CD4-positive, alpha-beta T cell (primary cell): ENCODE results near the gene HAS3. TPM values are rescaled to one million over a fixed set of nuclear protein-coding genes. Genes with fewer than 3 reads are reported as not detected.

Experiments used
- ATAC-seq: fragments of 200-7000 bp; cut with Tn5 transposase; one replicate; pipeline ENCODE4 v1.10.0; 2022; ENCODE audit warnings: mild to moderate bottlenecking; ENCODE audit not compliant: poor library complexity
- CTCF ChIA-PET: fragments of 350-600 bp; sonication (Branson Sonifier 250); formaldehyde crosslinking; loops from one replicate; lab custom pipeline; 2021; ENCODE audit warnings: antibody characterized with exemption, inconsistent platforms; lab: Charles Lee
- POLR2A ChIA-PET: fragments of 350-600 bp; sonication (Branson Sonifier 250); formaldehyde crosslinking; loops from one replicate; lab custom pipeline; 2021; ENCODE audit warnings: antibody characterized with exemption, inconsistent platforms; lab: Charles Lee
- DNase-seq, 14 experiments: peaks; one replicate each; pipeline ENCODE4 v3.0.0-alpha.2; 2013 to 2020; ENCODE audit warnings: mixed read lengths in 2 of 14
- H3K27ac ChIP-seq, 2 donors: one replicate each; pipeline versions ENCODE4 v1.5.1 to v1.7.0; 2013; ENCODE audit warnings: low read length in 2 of 2, low read depth in 1 of 2, mild to moderate bottlenecking in 1 of 2
- H3K27me3 ChIP-seq, 2 experiments: 1 replicate in 1 of 2; 2 replicates in 1 of 2; pipeline versions ENCODE4 v1.6.1 to v1.7.0; 2013; ENCODE audit warnings: low read length in 2 of 2, control low read depth in 1 of 2, mild to moderate bottlenecking in 1 of 2, moderate library complexity in 1 of 2; ENCODE audit not compliant: insufficient read depth in 2 of 2, control insufficient read depth in 1 of 2
- H3K36me3 ChIP-seq: one replicate; pipeline ENCODE4 v1.6.1; 2013; ENCODE audit warnings: low read length, control low read depth; ENCODE audit not compliant: insufficient read depth
- H3K4me1 ChIP-seq: one replicate; pipeline ENCODE4 v1.6.1; 2013; ENCODE audit warnings: low read length, control low read depth; ENCODE audit not compliant: insufficient read depth
- H3K4me3 ChIP-seq: one replicate; pipeline ENCODE4 v1.5.1; 2013; ENCODE audit warnings: mild to moderate bottlenecking, low read length, moderate library complexity
- H3K9me3 ChIP-seq, 2 experiments: 1 replicate in 1 of 2; 2 replicates in 1 of 2; pipeline versions ENCODE4 v1.6.1 to v1.7.0; 2013; ENCODE audit warnings: low read length in 2 of 2, mild to moderate bottlenecking in 2 of 2, control low read depth in 1 of 2, moderate library complexity in 1 of 2; ENCODE audit not compliant: control insufficient read depth in 1 of 2, insufficient read depth in 1 of 2
- H3K27ac Mint-ChIP-seq: one replicate; pipeline ENCODE4 v1.8.0; 2020; ENCODE audit warnings: mixed read lengths
- H3K27me3 Mint-ChIP-seq: one replicate; pipeline ENCODE4 v1.8.0; 2021; ENCODE audit warnings: mixed read lengths
- H3K36me3 Mint-ChIP-seq: one replicate; pipeline ENCODE4 v1.8.0; 2021; ENCODE audit warnings: low read depth, mixed read lengths
- H3K4me1 Mint-ChIP-seq: one replicate; pipeline ENCODE4 v1.8.0; 2021; ENCODE audit warnings: low read depth, mixed read lengths
- H3K4me3 Mint-ChIP-seq: one replicate; pipeline ENCODE4 v1.8.0; 2020; ENCODE audit warnings: mild to moderate bottlenecking, mixed read lengths
- H3K9me3 Mint-ChIP-seq: one replicate; pipeline ENCODE4 v1.8.0; 2020; ENCODE audit warnings: mixed read lengths
- intact Hi-C, 2 experiments: fragments of 100-400 bp; cut with DNase I in 1 of 2; cut with micrococcal nuclease in 1 of 2; formaldehyde crosslinking; loops; one replicate each; pipeline versions ENCODE4 v1.15.1 to v1.9.0; 2023 to 2025; cut with DNase I, micrococcal nuclease
- total RNA-seq, 174 experiments: library from RNA in 2 of 174; stranded (reverse) in 2 of 174; gene quantifications; one replicate each; pipeline ENCODE4 v1.2.3 and lab custom pipeline; 2021 to 2026
- TF ChIP-seq, protein P1 (sequence below): fragments of 200-600 bp; IDR thresholded peaks from one replicate; pipeline ENCODE4 v1.8.0; 2022; ENCODE audit warnings: antibody characterized with exemption, mild to moderate bottlenecking

Gene HAS3
- total RNA-seq, 2 experiments from 2014 or later, result 3.2 to 3.4 TPM

DNA sequence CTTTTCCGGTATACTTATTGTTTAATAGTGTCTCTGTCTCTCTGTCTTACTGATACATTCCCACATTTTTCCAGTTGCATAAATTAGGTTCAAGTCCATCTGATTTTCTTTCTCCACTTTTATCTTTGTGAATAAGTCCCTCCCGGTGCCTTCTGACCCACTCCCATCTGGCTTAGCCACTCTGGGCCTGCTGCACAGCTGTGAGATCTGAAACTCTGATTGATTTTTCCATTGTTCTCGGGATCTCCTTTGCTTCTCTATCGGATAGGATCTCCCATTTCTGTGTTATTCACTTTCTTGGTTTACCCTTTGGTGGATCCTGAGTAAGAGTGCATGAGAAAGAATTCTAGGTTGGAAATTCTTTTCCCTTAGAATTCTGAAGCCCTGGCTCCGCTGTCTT is 35.6 kb downstream of the HAS3 start:
- H3K4me3 ChIP-seq, result no peak overlapping the region
- ATAC-seq, result no peak
- Mint-ChIP-seq H3K4me1 (no peaks in the 10 kb centered on the region), H3K9me3 (no peaks in the 10 kb centered on the region), H3K27ac (no peak overlapping the region), H3K27me3 (no peaks in the 10 kb centered on the region), H3K4me3 (no peak overlapping the region), H3K36me3 (peaks cover 86% of the 10 kb centered on the region)
- no peaks in the 10 kb centered on the region for H3K9me3 ChIP-seq
- H3K27me3 ChIP-seq, result no peaks in the 10 kb centered on the region
- no peak for DNase-seq
- no peak overlapping the region for H3K27ac ChIP-seq
- H3K4me1 ChIP-seq, result no peaks in the 10 kb centered on the region
- CTCF ChIA-PET, result interaction anchor here (0.9 to 1.0 kb wide), 2 partner anchors 9 to 136 kb away, joined by 3 read pairs; no protein-coding TSS in a partner anchor
- TF ChIP-seq, protein P1, sequence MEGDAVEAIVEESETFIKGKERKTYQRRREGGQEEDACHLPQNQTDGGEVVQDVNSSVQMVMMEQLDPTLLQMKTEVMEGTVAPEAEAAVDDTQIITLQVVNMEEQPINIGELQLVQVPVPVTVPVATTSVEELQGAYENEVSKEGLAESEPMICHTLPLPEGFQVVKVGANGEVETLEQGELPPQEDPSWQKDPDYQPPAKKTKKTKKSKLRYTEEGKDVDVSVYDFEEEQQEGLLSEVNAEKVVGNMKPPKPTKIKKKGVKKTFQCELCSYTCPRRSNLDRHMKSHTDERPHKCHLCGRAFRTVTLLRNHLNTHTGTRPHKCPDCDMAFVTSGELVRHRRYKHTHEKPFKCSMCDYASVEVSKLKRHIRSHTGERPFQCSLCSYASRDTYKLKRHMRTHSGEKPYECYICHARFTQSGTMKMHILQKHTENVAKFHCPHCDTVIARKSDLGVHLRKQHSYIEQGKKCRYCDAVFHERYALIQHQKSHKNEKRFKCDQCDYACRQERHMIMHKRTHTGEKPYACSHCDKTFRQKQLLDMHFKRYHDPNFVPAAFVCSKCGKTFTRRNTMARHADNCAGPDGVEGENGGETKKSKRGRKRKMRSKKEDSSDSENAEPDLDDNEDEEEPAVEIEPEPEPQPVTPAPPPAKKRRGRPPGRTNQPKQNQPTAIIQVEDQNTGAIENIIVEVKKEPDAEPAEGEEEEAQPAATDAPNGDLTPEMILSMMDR, result no peak
- peaks cover 70% of the 10 kb centered on the region for H3K36me3 ChIP-seq
- intact Hi-C loops, result no loop called here
- POLR2A ChIA-PET, result no interaction called here

DNA sequence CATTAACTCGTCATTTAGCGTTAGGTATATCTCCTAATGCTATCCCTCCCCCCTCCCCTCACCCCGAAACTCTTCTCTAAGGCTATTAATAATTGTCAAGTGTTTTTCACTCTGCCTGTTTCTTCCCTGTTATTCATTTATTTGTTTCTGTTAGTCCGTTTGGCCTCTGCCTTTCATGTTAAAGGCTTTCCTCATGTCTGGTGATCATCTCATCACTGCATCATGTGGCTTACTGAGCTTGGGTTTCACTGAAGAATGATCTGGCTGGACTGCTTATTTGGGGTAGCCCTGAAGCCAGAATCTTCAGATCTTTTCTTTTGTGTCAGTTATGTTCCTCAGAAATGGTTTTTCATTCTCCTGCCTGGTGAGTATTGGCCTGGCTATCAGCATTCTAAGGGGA is 36.5 kb downstream of the HAS3 start:
- H3K27ac Mint-ChIP-seq, result no peak overlapping the region
- H3K27me3 ChIP-seq, result no peaks in the 10 kb centered on the region
- intact Hi-C loops, result no loop called here
- H3K27me3 Mint-ChIP-seq, result no peaks in the 10 kb centered on the region
- no peaks in the 10 kb centered on the region for H3K9me3 Mint-ChIP-seq
- DNase-seq, result no peak
- no peak for ATAC-seq
- H3K4me1 Mint-ChIP-seq, result no peaks in the 10 kb centered on the region
- ChIA-PET CTCF (interaction anchor here (1.0 kb wide), 1 partner anchor 135 kb away, joined by 3 read pairs; no protein-coding TSS in a partner anchor), POLR2A (no interaction called here)
- no peak overlapping the region for H3K27ac ChIP-seq
- TF ChIP-seq, protein P1, result no peak
- H3K36me3 ChIP-seq, result peaks cover 70% of the 10 kb centered on the region
- no peak overlapping the region for H3K4me3 Mint-ChIP-seq
- no peaks in the 10 kb centered on the region for H3K9me3 ChIP-seq
- H3K36me3 Mint-ChIP-seq, result peaks cover 81% of the 10 kb centered on the region
- no peaks in the 10 kb centered on the region for H3K4me1 ChIP-seq
- H3K4me3 ChIP-seq, result no peak overlapping the region

DNA sequence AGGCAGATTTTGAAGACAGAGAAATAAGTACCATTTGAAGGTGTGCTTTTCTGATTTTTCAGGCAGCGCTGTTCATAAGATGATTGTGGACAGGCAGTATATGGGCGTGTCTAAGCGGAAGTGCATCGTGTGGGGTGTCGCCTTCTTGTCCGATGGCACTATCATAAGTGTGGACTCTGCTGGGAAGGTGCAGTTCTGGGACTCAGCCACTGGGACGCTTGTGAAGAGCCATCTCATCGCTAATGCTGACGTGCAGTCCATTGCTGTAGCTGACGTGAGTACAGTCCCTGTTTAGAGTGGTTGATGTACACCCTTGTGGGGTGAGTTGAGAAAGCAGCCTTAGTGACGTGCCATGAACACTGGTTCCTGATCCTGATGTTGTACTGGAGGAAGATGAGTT is 37.7 kb downstream of the HAS3 start:
- Mint-ChIP-seq H3K36me3 (peaks cover 75% of the 10 kb centered on the region), H3K27ac (no peak overlapping the region), H3K9me3 (no peaks in the 10 kb centered on the region), H3K27me3 (no peaks in the 10 kb centered on the region), H3K4me3 (no peak overlapping the region), H3K4me1 (no peaks in the 10 kb centered on the region)
- Histone ChIP-seq H3K4me3 (no peak overlapping the region), H3K36me3 (peaks cover 60% of the 10 kb centered on the region), H3K9me3 (no peaks in the 10 kb centered on the region), H3K4me1 (no peaks in the 10 kb centered on the region), H3K27ac (no peak overlapping the region), H3K27me3 (no peaks in the 10 kb centered on the region)
- DNase-seq, result peak in 1 of 14 experiments; percentile 20
- ATAC-seq, result no peak
- intact Hi-C loops, result no loop called here
- ChIA-PET CTCF (no interaction called here), POLR2A (no interaction called here)
- TF ChIP-seq, protein P1, result no peak
